ENCODE results near the gene USP13.

- TF ChIP-seq CTCF (conservative IDR thresholded peaks at IDR 0.05; ENCODE audit: low read length) (no peak), EZH2phosphoT487 (IDR thresholded peaks at IDR 0.05; ENCODE audit: borderline replicate concordance, low read depth, low read length) (no peak)
Measured at GRCh38 chr3:179646177-179646576, 6.7 kb upstream of the USP13 start.

All from OCI-LY7 (cell line).